ENCODE results near the gene GFOD2. TPM values are rescaled to one million over a fixed set of nuclear protein-coding genes. Genes with fewer than 3 reads are reported as not detected.

The GFOD2 gene
- polyA plus RNA-seq, 6 donors from 2014 or later: 6.5 to 12.9 (median 8.4) TPM

GRCh38 chr16:67679935-67680897, 38.9 kb downstream of the GFOD2 start:
- Mint-ChIP-seq H3K4me1 (peaks cover 0 to 10% (median 2%) of the 10 kb centered on the region in 3 donors), H3K27ac (peak overlapping the region in 1 of 6 donors; percentile 33)

GRCh38 chr16:67678354-67679023, 40.6 kb downstream of the GFOD2 start:
- peaks cover 0 to 3% of the 10 kb centered on the region in 2 donors for H3K36me3 Mint-ChIP-seq
- H3K27ac Mint-ChIP-seq: peak overlapping the region in 3 of 6 donors; percentile 4 to 52 (median 27)
- no peak for DNase-seq

More at GRCh38 chr16:67679935-67680897, 38.9 kb downstream of the GFOD2 start:
- ATAC-seq (ENCODE audit: low read depth in 2 of 2) (no peak), DNase-seq (no peak)
- Mint-ChIP-seq H3K4me3 (no peak overlapping the region), H3K9me3 (no peaks in the 10 kb centered on the region), H3K27me3 (no peaks in the 10 kb centered on the region), H3K36me3 (peaks cover under 1 to 7% of the 10 kb centered on the region in 2 donors)

GRCh38 chr16:67677712-67678111, 41.4 kb downstream of the GFOD2 start:
- peak overlapping the region in 1 of 6 donors; percentile 26 for H3K27ac Mint-ChIP-seq
- H3K4me3 Mint-ChIP-seq: no peak overlapping the region
- DNase-seq (no peak), ATAC-seq (ENCODE audit: low read depth in 2 of 2) (no peak)
- H3K27me3 Mint-ChIP-seq: no peaks in the 10 kb centered on the region
- H3K4me1 Mint-ChIP-seq: peaks cover 8 to 16% (median 15%) of the 10 kb centered on the region in 3 donors
- no peaks in the 10 kb centered on the region for H3K9me3 Mint-ChIP-seq
- no peaks in the 10 kb centered on the region for H3K36me3 Mint-ChIP-seq

More at GRCh38 chr16:67678354-67679023, 40.6 kb downstream of the GFOD2 start:
- Mint-ChIP-seq H3K27me3 (no peaks in the 10 kb centered on the region), H3K4me1 (peaks cover 6 to 11% (median 10%) of the 10 kb centered on the region in 3 donors), H3K9me3 (no peaks in the 10 kb centered on the region), H3K4me3 (no peak overlapping the region)
- ATAC-seq (ENCODE audit: low read depth in 2 of 2): no peak

GRCh38 chr16:67676939-67677338, 42.2 kb downstream of the GFOD2 start:
- Mint-ChIP-seq H3K27me3 (no peaks in the 10 kb centered on the region), H3K36me3 (no peaks in the 10 kb centered on the region), H3K9me3 (no peaks in the 10 kb centered on the region), H3K27ac (peak overlapping the region in 1 of 6 donors; percentile 71), H3K4me1 (peaks cover 14 to 20% (median 20%) of the 10 kb centered on the region in 3 donors), H3K4me3 (no peak overlapping the region)
- ATAC-seq (ENCODE audit: low read depth in 2 of 2) (no peak), DNase-seq (no peak)

GRCh38 chr16:67676516-67676915, 42.6 kb downstream of the GFOD2 start:
- no peaks in the 10 kb centered on the region for H3K36me3 Mint-ChIP-seq
- peak overlapping the region in 2 of 6 donors; percentile 24 to 71 for H3K27ac Mint-ChIP-seq
- no peak overlapping the region for H3K4me3 Mint-ChIP-seq
- H3K27me3 Mint-ChIP-seq: no peaks in the 10 kb centered on the region
- ATAC-seq (ENCODE audit: low read depth in 2 of 2) (no peak), DNase-seq (no peak)
- H3K9me3 Mint-ChIP-seq: no peaks in the 10 kb centered on the region
- H3K4me1 Mint-ChIP-seq: peaks cover 14 to 20% (median 20%) of the 10 kb centered on the region in 3 donors

GRCh38 chr16:67675999-67676398, 43.1 kb downstream of the GFOD2 start:
- Mint-ChIP-seq H3K4me3 (no peak overlapping the region), H3K27me3 (no peaks in the 10 kb centered on the region), H3K4me1 (peaks cover 14 to 20% (median 20%) of the 10 kb centered on the region in 3 donors), H3K27ac (peak overlapping the region in 1 of 6 donors; percentile 24), H3K9me3 (no peaks in the 10 kb centered on the region), H3K36me3 (no peaks in the 10 kb centered on the region)
- DNase-seq: no peak
- no peak for ATAC-seq (ENCODE audit: low read depth in 2 of 2)

GRCh38 chr16:67675579-67675935, 43.6 kb downstream of the GFOD2 start:
- Mint-ChIP-seq H3K4me1 (peaks cover 14 to 20% (median 20%) of the 10 kb centered on the region in 3 donors), H3K36me3 (no peaks in the 10 kb centered on the region), H3K9me3 (no peaks in the 10 kb centered on the region), H3K27ac (no peak overlapping the region), H3K4me3 (no peak overlapping the region), H3K27me3 (no peaks in the 10 kb centered on the region)
- DNase-seq: no peak
- ATAC-seq (ENCODE audit: low read depth in 2 of 2): no peak

GRCh38 chr16:67674851-67675578, 44.1 kb downstream of the GFOD2 start:
- ATAC-seq (ENCODE audit: low read depth in 2 of 2): no peak
- DNase-seq: no peak
- Mint-ChIP-seq H3K27ac (peak overlapping the region in 2 of 6 donors; percentile 65 to 86), H3K27me3 (no peaks in the 10 kb centered on the region), H3K4me1 (peaks cover 14 to 20% (median 20%) of the 10 kb centered on the region in 3 donors), H3K9me3 (no peaks in the 10 kb centered on the region), H3K4me3 (no peak overlapping the region), H3K36me3 (no peaks in the 10 kb centered on the region)

GRCh38 chr16:67673712-67674580, 45.2 kb downstream of the GFOD2 start:
- ATAC-seq (ENCODE audit: low read depth in 2 of 2) (no peak), DNase-seq (no peak)
- no peaks in the 10 kb centered on the region for H3K9me3 Mint-ChIP-seq
- no peak overlapping the region for H3K4me3 Mint-ChIP-seq
- no peaks in the 10 kb centered on the region for H3K27me3 Mint-ChIP-seq
- peaks cover 24 to 30% (median 28%) of the 10 kb centered on the region in 3 donors for H3K4me1 Mint-ChIP-seq
- H3K36me3 Mint-ChIP-seq: no peaks in the 10 kb centered on the region
- peak overlapping the region; percentile 14 to 86 (median 75) for H3K27ac Mint-ChIP-seq

- Mint-ChIP-seq H3K4me3 (no peak overlapping the region), H3K27ac (peak overlapping the region in 5 of 6 donors; percentile 12 to 69 (median 18)), H3K4me1 (peaks cover 32 to 37% (median 37%) of the 10 kb centered on the region in 3 donors), H3K9me3 (no peaks in the 10 kb centered on the region), H3K36me3 (no peaks in the 10 kb centered on the region), H3K27me3 (no peaks in the 10 kb centered on the region)
- peak; percentile 52 for DNase-seq
- ATAC-seq (ENCODE audit: low read depth in 2 of 2): peak; percentile 24 to 32
These were observed 46.1 kb downstream of the GFOD2 start for GRCh38 chr16:67672739-67673662.

GRCh38 chr16:67672306-67672705, 46.8 kb downstream of the GFOD2 start:
- Mint-ChIP-seq H3K36me3 (no peaks in the 10 kb centered on the region), H3K27ac (peak overlapping the region in 2 of 6 donors; percentile 18 to 69), H3K4me1 (peaks cover 35 to 44% (median 43%) of the 10 kb centered on the region in 3 donors), H3K4me3 (no peak overlapping the region), H3K9me3 (no peaks in the 10 kb centered on the region), H3K27me3 (no peaks in the 10 kb centered on the region)
- ATAC-seq (ENCODE audit: low read depth in 2 of 2): no peak
- no peak for DNase-seq

All from naive B cell (primary cell).